ENCODE measurements around the gene FAM117B. TPM values are rescaled to one million over a fixed set of nuclear protein-coding genes. Genes with fewer than 3 reads are reported as not detected.

The FAM117B gene
- total and polyA plus RNA-seq, 8 donors = 1.9 to 49.8 (median 13.3) TPM

DNA sequence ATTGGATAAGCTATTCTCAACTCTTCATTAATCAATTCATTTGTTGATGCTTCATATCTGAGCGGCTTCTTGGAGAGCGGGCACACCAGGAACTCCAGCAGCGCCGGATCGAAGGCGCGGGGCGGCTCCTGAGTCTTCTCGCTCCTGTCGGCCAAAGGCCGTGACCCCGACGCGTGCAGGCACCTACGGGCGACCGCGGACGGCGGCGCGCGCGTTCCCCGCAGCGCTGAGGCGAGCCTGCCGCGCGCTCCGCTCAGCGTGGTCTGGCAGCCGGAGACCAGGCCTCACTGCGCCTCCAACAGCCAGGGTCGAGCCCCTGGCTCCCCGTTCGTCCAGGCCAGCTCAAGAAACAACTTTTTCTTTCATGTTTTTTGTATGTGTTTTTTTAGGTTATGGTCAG is 139.3 kb downstream of the FAM117B start:
- TF ChIP-seq, protein P1, sequence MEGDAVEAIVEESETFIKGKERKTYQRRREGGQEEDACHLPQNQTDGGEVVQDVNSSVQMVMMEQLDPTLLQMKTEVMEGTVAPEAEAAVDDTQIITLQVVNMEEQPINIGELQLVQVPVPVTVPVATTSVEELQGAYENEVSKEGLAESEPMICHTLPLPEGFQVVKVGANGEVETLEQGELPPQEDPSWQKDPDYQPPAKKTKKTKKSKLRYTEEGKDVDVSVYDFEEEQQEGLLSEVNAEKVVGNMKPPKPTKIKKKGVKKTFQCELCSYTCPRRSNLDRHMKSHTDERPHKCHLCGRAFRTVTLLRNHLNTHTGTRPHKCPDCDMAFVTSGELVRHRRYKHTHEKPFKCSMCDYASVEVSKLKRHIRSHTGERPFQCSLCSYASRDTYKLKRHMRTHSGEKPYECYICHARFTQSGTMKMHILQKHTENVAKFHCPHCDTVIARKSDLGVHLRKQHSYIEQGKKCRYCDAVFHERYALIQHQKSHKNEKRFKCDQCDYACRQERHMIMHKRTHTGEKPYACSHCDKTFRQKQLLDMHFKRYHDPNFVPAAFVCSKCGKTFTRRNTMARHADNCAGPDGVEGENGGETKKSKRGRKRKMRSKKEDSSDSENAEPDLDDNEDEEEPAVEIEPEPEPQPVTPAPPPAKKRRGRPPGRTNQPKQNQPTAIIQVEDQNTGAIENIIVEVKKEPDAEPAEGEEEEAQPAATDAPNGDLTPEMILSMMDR (IDR thresholded peaks at IDR 0.05) = no peak
- TF ChIP-seq POLR2AphosphoS5 (IDR thresholded peaks at IDR 0.05) (no peak), POLR2A (IDR thresholded peaks at IDR 0.05) (no peak)
- no peak for DNase-seq
- Histone ChIP-seq H3K27ac (no peak overlapping the region), H3K27me3 (no peaks in the 10 kb centered on the region), H3K36me3 (peaks cover 0 to 36% (median 26%) of the 10 kb centered on the region in 4 donors), H3K4me1 (peaks cover 0 to 16% (median 7%) of the 10 kb centered on the region in 4 donors), H3K4me3 (no peak overlapping the region), H3K9me3 (no peaks in the 10 kb centered on the region)
- 89 to 96% (median 94%) methylated on average over 34 to 37 of the region's 37 CpGs for WGBS, 5 donors
- intact Hi-C loops (cut with DNase I; ENCODE audit: low total_unique reads) = no loop called here

DNA sequence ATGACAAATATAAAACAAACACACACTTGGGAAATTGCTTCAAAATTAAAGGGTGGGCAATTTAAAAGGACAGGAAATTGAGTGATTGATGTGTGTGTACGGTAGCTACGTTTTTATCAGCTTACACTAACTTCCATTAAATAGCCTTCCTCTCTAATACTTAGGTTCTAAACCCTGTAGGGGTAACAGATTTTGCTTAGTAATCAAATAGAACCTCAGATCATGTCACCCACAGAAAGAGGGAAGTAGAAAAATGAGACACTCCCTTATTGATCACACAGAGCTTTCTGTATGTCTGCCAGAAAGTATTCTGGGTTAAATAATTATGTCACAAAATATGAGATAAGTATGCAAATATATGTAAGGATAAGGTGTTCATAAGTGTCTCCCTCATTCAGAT is 143.4 kb downstream of the FAM117B start:
- Histone ChIP-seq H3K4me1 (peaks cover 6 to 9% (median 8%) of the 10 kb centered on the region in 4 donors), H3K27ac (peak overlapping the region in 1 of 5 donors; percentile 52), H3K27me3 (no peaks in the 10 kb centered on the region), H3K36me3 (peaks cover 0 to 31% (median 25%) of the 10 kb centered on the region in 4 donors), H3K9me3 (no peaks in the 10 kb centered on the region), H3K4me3 (no peak overlapping the region)
- DNase-seq = no peak
- intact Hi-C loops (cut with DNase I; ENCODE audit: low total_unique reads) = no loop called here
- TF ChIP-seq EP300 (IDR thresholded peaks at IDR 0.05) = no peak
- TF ChIP-seq POLR2A (IDR thresholded peaks at IDR 0.05) = no peak
- TF ChIP-seq POLR2AphosphoS5 (IDR thresholded peaks at IDR 0.05) = no peak
- TF ChIP-seq, protein P1 (IDR thresholded peaks at IDR 0.05) = no peak
- 47 to 63% (median 54%) methylated on average over 2 of the region's 2 CpGs for WGBS, 5 donors

DNA sequence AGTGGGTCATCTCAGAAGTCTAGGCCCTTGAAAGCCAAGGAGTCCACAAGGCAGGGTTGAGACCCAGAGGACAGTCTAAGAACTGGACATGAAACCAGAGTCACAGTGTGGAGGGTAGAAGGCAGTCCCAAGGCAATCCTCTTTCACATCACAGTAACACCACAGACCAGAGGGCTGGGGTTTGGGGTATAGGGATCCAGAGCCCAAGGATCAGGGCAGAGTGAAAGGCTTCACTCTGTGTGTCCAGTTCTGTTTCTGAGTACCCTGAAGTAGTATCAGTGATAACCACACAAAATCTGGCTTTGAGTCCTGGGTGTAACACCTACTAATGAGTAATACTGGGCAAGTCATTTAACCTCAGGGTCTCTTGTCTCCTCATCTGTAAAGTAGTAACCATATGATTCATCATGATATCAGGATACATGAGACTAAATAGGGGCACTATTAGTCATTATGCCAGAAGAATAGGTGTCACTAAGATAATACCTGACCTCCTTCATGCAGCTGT is 145.8 kb downstream of the FAM117B start:
- TF ChIP-seq POLR2AphosphoS5 (IDR thresholded peaks at IDR 0.05) (peak in 2 of 3 donors; percentile 8 to 53), POLR2A (IDR thresholded peaks at IDR 0.05) (no peak)
- Histone ChIP-seq H3K36me3 (peaks cover 0 to 36% (median 16%) of the 10 kb centered on the region in 4 donors), H3K4me1 (peaks cover 7 to 11% (median 8%) of the 10 kb centered on the region in 4 donors), H3K4me3 (no peak overlapping the region), H3K27me3 (no peaks in the 10 kb centered on the region), H3K9me3 (no peaks in the 10 kb centered on the region), H3K27ac (peak overlapping the region in 2 of 5 donors; percentile 48 to 62)
- intact Hi-C loops (cut with DNase I; ENCODE audit: low total_unique reads) = no loop called here
- no peak for DNase-seq

DNA sequence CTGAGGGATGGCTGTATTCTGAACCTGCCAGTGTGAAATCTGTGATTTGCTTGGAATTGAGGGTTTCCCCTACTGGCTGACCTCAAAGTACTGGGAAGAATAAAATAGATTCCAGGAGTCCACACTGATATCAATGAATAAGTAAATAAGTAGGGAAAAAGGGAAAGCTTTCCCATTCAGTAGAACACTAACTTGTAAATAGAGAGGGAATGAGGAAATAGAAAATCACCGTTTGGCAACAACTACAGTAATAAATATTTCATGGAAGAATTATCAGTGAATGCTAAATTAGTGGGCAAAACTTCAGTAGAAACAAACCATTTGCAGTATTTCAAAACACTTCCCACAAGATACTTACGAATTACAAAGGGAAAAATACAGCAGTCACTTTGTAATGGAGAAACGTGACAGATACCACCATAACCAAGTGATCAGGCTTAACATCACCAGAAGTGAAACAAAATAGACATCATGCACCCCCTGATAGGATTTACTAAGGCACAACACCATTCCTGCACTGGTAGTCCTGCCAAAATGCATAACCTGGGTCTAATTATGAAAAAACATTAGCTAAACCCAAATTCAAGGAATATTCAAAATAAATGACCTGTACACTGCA is 148.3 kb downstream of the FAM117B start:
- TF ChIP-seq, protein P1 (IDR thresholded peaks at IDR 0.05) = no peak
- no peak for TF ChIP-seq POLR2A (IDR thresholded peaks at IDR 0.05)
- TF ChIP-seq POLR2AphosphoS5 (IDR thresholded peaks at IDR 0.05) = no peak
- H3K27ac ChIP-seq = peak overlapping the region in 3 of 5 donors; percentile 7 to 64 (median 60)
- H3K36me3 ChIP-seq = peaks cover 2 to 45% (median 23%) of the 10 kb centered on the region in 4 donors
- H3K4me3 ChIP-seq = no peak overlapping the region
- DNase-seq = no peak
- intact Hi-C loops (cut with DNase I; ENCODE audit: low total_unique reads) = no loop called here
- H3K27me3 ChIP-seq = no peaks in the 10 kb centered on the region
- WGBS, 5 donors = 28 to 57% (median 38%) methylated on average over 3 of the region's 3 CpGs
- H3K4me1 ChIP-seq = peaks cover 7 to 11% (median 8%) of the 10 kb centered on the region in 4 donors
- H3K9me3 ChIP-seq = no peaks in the 10 kb centered on the region

DNA sequence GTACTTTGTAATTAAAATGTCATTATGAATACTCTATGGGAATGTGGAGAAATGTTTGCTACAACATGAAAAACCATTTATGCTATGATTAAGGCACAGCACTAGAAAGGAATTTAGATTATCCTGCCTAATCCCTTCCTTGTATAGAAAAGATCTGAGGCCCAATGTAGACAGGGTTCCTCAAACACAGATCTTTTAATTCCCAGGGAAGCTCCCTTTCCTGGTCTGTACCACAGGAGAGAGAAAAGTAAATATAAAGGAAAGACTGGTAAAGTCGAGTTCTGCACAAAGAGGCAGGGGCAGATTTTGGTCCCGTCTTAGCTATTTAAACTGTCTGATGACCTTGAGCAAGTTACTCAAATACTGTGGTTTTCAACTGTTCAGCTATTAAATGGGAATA is 152.1 kb downstream of the FAM117B start:
- TF ChIP-seq, protein P1 (IDR thresholded peaks at IDR 0.05) = no peak
- TF ChIP-seq EP300 (IDR thresholded peaks at IDR 0.05) = no peak
- TF ChIP-seq POLR2A (IDR thresholded peaks at IDR 0.05) = no peak
- no peak for TF ChIP-seq POLR2AphosphoS5 (IDR thresholded peaks at IDR 0.05)
- H3K4me3 ChIP-seq = no peak overlapping the region
- no peaks in the 10 kb centered on the region for H3K27me3 ChIP-seq
- no peak overlapping the region for H3K27ac ChIP-seq
- DNase-seq = no peak
- intact Hi-C loops (cut with DNase I; ENCODE audit: low total_unique reads) = no loop called here
- WGBS, 5 donors = 34 to 52% (median 40%) methylated on average over 2 of the region's 2 CpGs
- H3K4me1 ChIP-seq = peaks cover 4 to 8% (median 8%) of the 10 kb centered on the region in 4 donors
- peaks cover 6 to 39% (median 23%) of the 10 kb centered on the region in 4 donors for H3K36me3 ChIP-seq
- no peaks in the 10 kb centered on the region for H3K9me3 ChIP-seq
